ENCODE results near the gene MIPOL1. TPM values are rescaled to one million over a fixed set of nuclear protein-coding genes. Genes with fewer than 3 reads are reported as not detected.
A peak's percentile ranks its signal among the peaks of the same experiment; 100 is the strongest.

The MIPOL1 gene
- total and polyA plus RNA-seq, 2 of the 13 experiments (the other 11 are each of a cell fraction or from before 2014, with no cell fraction given), result 8.6 to 34.2 TPM

DNA sequence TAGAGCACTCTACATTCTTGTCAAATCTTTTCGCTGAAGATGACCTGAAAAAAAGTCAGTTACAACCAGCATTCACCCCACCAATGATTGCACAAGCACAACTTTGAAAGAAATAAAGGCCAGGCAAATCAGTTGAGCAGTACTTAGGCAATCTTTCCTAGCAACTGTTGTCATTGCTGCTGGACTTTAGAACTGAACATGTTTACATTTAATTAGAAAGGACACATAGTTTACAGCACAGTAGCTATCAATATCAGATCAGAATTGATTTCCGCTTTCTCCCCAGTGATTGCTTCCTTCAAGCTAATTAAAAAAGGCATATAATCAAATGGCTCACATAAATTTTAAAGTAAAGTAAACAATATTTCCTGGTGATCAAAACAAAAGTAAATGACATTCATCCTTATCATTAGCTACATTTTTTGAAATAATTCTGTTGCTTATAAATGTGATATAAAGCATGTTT, 268.9 kb downstream of the MIPOL1 start (continued):
- TF ChIP-seq, protein P1, sequence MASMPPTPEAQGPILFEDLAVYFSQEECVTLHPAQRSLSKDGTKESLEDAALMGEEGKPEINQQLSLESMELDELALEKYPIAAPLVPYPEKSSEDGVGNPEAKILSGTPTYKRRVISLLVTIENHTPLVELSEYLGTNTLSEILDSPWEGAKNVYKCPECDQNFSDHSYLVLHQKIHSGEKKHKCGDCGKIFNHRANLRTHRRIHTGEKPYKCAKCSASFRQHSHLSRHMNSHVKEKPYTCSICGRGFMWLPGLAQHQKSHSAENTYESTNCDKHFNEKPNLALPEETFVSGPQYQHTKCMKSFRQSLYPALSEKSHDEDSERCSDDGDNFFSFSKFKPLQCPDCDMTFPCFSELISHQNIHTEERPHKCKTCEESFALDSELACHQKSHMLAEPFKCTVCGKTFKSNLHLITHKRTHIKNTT (CRISPR knock-in tag; IDR thresholded peaks at IDR 0.05), result no peak
- TF ChIP-seq RNF2 (conservative IDR thresholded peaks at IDR 0.05; ENCODE audit: low read depth) (no peak), ZNF180 (CRISPR knock-in tag; IDR thresholded peaks at IDR 0.05; ENCODE audit: borderline replicate concordance, low read depth) (no peak), KDM5B (CRISPR knock-in tag; IDR thresholded peaks at IDR 0.05; ENCODE audit: borderline replicate concordance) (no peak), KLF12 (CRISPR knock-in tag; IDR thresholded peaks at IDR 0.05; ENCODE audit: borderline replicate concordance) (peak; percentile 55; the same call in 1 of the 2 replicates), PHF20 (CRISPR knock-in tag; IDR thresholded peaks at IDR 0.05) (no peak), RFX3 (CRISPR knock-in tag; IDR thresholded peaks at IDR 0.05) (peak; percentile 94), IKZF4 (CRISPR knock-in tag; IDR thresholded peaks at IDR 0.05; ENCODE audit: borderline replicate concordance, low read depth, not compliant biosample characterization) (no peak), ZNF7 (CRISPR knock-in tag; IDR thresholded peaks at IDR 0.05) (peak; percentile 90), HNRNPLL (IDR thresholded peaks at IDR 0.05; ENCODE audit: low read depth, low read length, poor library complexity, severe bottlenecking) (no peak), TSC22D2 (CRISPR knock-in tag; IDR thresholded peaks at IDR 0.05; ENCODE audit: borderline replicate concordance) (peak; percentile 96), HOXA7 (CRISPR knock-in tag; IDR thresholded peaks at IDR 0.05) (no peak)
- TF ChIP-seq, protein P2, sequence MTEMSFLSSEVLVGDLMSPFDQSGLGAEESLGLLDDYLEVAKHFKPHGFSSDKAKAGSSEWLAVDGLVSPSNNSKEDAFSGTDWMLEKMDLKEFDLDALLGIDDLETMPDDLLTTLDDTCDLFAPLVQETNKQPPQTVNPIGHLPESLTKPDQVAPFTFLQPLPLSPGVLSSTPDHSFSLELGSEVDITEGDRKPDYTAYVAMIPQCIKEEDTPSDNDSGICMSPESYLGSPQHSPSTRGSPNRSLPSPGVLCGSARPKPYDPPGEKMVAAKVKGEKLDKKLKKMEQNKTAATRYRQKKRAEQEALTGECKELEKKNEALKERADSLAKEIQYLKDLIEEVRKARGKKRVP (CRISPR knock-in tag; IDR thresholded peaks at IDR 0.05), result peak in 1 of 2 experiments; percentile 97; a peak in 2 of 4 replicates
- TF ChIP-seq, protein P3, sequence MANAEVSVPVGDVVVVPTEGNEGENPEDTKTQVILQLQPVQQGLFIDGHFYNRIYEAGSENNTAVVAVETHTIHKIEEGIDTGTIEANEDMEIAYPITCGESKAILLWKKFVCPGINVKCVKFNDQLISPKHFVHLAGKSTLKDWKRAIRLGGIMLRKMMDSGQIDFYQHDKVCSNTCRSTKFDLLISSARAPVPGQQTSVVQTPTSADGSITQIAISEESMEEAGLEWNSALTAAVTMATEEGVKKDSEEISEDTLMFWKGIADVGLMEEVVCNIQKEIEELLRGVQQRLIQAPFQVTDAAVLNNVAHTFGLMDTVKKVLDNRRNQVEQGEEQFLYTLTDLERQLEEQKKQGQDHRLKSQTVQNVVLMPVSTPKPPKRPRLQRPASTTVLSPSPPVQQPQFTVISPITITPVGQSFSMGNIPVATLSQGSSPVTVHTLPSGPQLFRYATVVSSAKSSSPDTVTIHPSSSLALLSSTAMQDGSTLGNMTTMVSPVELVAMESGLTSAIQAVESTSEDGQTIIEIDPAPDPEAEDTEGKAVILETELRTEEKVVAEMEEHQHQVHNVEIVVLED (CRISPR knock-in tag; IDR thresholded peaks at IDR 0.05; ENCODE audit: borderline replicate concordance), result peak; percentile 75; the same call in 1 of the 2 replicates
- TF ChIP-seq, protein P4, sequence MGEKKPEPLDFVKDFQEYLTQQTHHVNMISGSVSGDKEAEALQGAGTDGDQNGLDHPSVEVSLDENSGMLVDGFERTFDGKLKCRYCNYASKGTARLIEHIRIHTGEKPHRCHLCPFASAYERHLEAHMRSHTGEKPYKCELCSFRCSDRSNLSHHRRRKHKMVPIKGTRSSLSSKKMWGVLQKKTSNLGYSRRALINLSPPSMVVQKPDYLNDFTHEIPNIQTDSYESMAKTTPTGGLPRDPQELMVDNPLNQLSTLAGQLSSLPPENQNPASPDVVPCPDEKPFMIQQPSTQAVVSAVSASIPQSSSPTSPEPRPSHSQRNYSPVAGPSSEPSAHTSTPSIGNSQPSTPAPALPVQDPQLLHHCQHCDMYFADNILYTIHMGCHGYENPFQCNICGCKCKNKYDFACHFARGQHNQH (CRISPR knock-in tag; IDR thresholded peaks at IDR 0.05), result peak; percentile 100
- TF ChIP-seq, protein P5, sequence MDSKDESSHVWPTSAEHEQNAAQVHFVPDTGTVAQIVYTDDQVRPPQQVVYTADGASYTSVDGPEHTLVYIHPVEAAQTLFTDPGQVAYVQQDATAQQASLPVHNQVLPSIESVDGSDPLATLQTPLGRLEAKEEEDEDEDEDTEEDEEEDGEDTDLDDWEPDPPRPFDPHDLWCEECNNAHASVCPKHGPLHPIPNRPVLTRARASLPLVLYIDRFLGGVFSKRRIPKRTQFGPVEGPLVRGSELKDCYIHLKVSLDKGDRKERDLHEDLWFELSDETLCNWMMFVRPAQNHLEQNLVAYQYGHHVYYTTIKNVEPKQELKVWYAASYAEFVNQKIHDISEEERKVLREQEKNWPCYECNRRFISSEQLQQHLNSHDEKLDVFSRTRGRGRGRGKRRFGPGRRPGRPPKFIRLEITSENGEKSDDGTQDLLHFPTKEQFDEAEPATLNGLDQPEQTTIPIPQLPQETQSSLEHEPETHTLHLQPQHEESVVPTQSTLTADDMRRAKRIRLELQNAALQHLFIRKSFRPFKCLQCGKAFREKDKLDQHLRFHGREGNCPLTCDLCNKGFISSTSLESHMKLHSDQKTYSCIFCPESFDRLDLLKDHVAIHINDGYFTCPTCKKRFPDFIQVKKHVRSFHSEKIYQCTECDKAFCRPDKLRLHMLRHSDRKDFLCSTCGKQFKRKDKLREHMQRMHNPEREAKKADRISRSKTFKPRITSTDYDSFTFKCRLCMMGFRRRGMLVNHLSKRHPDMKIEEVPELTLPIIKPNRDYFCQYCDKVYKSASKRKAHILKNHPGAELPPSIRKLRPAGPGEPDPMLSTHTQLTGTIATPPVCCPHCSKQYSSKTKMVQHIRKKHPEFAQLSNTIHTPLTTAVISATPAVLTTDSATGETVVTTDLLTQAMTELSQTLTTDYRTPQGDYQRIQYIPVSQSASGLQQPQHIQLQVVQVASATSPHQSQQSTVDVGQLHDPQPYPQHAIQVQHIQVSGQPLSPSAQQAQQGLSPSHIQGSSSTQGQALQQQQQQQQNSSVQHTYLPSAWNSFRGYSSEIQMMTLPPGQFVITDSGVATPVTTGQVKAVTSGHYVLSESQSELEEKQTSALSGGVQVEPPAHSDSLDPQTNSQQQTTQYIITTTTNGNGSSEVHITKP (CRISPR knock-in tag; IDR thresholded peaks at IDR 0.05; ENCODE audit: low read depth), result peak; percentile 89
- TF ChIP-seq, protein P6, sequence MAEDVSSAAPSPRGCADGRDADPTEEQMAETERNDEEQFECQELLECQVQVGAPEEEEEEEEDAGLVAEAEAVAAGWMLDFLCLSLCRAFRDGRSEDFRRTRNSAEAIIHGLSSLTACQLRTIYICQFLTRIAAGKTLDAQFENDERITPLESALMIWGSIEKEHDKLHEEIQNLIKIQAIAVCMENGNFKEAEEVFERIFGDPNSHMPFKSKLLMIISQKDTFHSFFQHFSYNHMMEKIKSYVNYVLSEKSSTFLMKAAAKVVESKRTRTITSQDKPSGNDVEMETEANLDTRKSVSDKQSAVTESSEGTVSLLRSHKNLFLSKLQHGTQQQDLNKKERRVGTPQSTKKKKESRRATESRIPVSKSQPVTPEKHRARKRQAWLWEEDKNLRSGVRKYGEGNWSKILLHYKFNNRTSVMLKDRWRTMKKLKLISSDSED (CRISPR knock-in tag; IDR thresholded peaks at IDR 0.05), result no peak
